Adrenal gland (tissue), 12 donors: Measurements from ENCODE around the gene EXOC3. TPM values are rescaled to one million over a fixed set of nuclear protein-coding genes. Genes with fewer than 3 reads are reported as not detected.
A peak's percentile ranks its signal among the peaks of the same experiment; 100 is the strongest.

ENCODE experiments used
- DNase-seq, 7 donors: peaks; one replicate each; pipeline ENCODE4 v3.0.0-alpha.2; 2019 to 2020
- H3K27ac ChIP-seq, 5 donors: fragments of 200-600 bp; sonication (generic) in 4 of 5; 1 replicate in 3 of 5; 2 replicates in 2 of 5; pipeline versions ENCODE4 v1.5.1 to v1.8.0; 2016 to 2020; ENCODE audit warnings: mild to moderate bottlenecking in 1 of 5
- H3K27me3 ChIP-seq: fragments of 200-600 bp; 2 replicates; pipeline ENCODE4 v1.8.0; 2021
- H3K36me3 ChIP-seq, 2 donors: fragments of 200-600 bp; replicated peaks in 1 of 2; 1 replicate in 1 of 2; 2 replicates in 1 of 2; pipeline versions ENCODE4 v1.5.1 to v1.8.0; 2018 to 2022
- H3K4me1 ChIP-seq, 2 donors: fragments of 200-600 bp; replicated peaks in 1 of 2; 1 replicate in 1 of 2; 2 replicates in 1 of 2; pipeline versions ENCODE4 v1.5.1 to v1.8.0; 2018 to 2021
- H3K4me3 ChIP-seq, 4 donors: fragments of 200-600 bp; sonication (generic) in 3 of 4; one replicate each; pipeline ENCODE4 v1.5.1; 2016 to 2018
- H3K9me3 ChIP-seq, 3 donors: fragments of 200-600 bp; sonication (generic) in 1 of 3; replicated peaks in 1 of 3; 1 replicate in 2 of 3; 2 replicates in 1 of 3; pipeline versions ENCODE4 v1.5.1 to v1.8.0; 2016 to 2021
- CTCF ChIP-seq, 6 experiments: fragments of 450-650 bp in 4 of 6; fragments of 200-600 bp in 2 of 6; sonication (generic) in 1 of 6; IDR thresholded peaks; 1 replicate in 5 of 6; 2 replicates in 1 of 6; pipeline versions ENCODE4 v1.5.1 to v1.8.0; 2016 to 2021; ENCODE audit warnings: antibody characterized with exemption in 6 of 6, mild to moderate bottlenecking in 2 of 6, moderate library complexity in 1 of 6
- POLR2A ChIP-seq, 2 donors: fragments of 450-650 bp; IDR thresholded peaks; one replicate each; pipeline ENCODE4 v1.6.1; 2017; ENCODE audit warnings: antibody characterized with exemption in 2 of 2, mild to moderate bottlenecking in 2 of 2, moderate library complexity in 1 of 2
- WGBS, 4 donors: extraction: QIAGEN DNeasy Blood & Tissue Kit in 2 of 4; methylation state at CpG; one replicate each; pipeline versions ENCODE4 v1.1.5 to v1.1.7; 2013 to 2017; 5-methylcytosine and 5-hydroxymethylcytosine counted together
- intact Hi-C, 2 donors: fragments of 100-400 bp; cut with DNase I; formaldehyde crosslinking; loops; one replicate each; pipeline versions ENCODE4 v1.14.1 to v1.15.0; 2022 to 2023
- polyA plus RNA-seq, 3 donors: library from polyadenylated mRNA; stranded (reverse); fragments of 200-250 nt in 2 of 3; fragments of 350-450 nt in 1 of 3; fragmentation: Illumina TruSeq in 1 of 3; extraction: RNeasy Lipid Tissue Mini Kit (QIAGEN cat#74804) in 1 of 3; gene quantifications; one replicate each; pipeline ENCODE4 v1.2.3, GENCODE V29; 2013 to 2014
- total RNA-seq, 9 donors: library from RNA; depleted of rRNA in 4 of 9; stranded (reverse); fragments of >200 nt in 4 of 9; fragments of 120-200 nt in 1 of 9; fragmentation: NEBNext Ultra II Directional in 1 of 9; extraction: Animal tissue kit (Norgen Biotek cat#: 25700) in 1 of 9; gene quantifications; one replicate each; pipeline versions ENCODE4 v1.1.0 to v1.2.4, GENCODE V29; 2013 to 2023
- donor health status: healthy with polysubstance abuse.
- donor health status: Bipolar disorder and iron deficiency.
- donor health status: DM: yes; HTN: yes; CAD: no.
- donor health status: DM: no; HTN: no; CAD: no.
- donor health status: DM: no; HTN: no; CAD: no.
- donor health status: DM: yes; HTN: yes; CAD: no.

Gene EXOC3
- total and polyA plus RNA-seq, 12 donors: 24.7 to 66.4 (median 42.7) TPM

DNA sequence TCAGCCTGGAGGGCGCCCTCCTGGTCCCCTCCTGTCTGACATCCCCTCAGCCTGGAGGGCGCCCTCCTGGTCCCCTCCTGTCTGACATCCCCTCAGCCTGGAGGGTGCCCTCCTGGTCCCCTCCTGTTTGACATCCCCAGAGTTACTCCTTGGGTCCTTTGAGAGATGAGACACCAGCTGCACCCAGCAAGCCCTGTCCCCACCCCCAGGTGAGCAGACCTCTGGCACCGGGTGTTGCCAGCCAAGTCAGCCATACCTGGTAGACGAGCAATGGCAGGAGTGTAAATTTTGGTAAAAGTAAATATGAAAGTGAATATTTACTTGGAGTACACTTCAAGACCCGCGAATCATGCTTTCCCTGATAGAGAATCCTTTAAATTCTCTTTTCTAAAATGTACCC lies 25.4 kb downstream of the EXOC3 start:
- DNase-seq: peak in 1 of 7 donors; percentile 3
- H3K27me3 ChIP-seq: no peaks in the 10 kb centered on the region
- intact Hi-C loops: no loop called here
- 75 to 98% (median 95%) methylated on average over 4 to 5 of the region's 6 CpGs for WGBS, 4 donors
- no peak overlapping the region for H3K4me3 ChIP-seq
- TF ChIP-seq CTCF (IDR thresholded peaks at IDR 0.05) (no peak), POLR2A (IDR thresholded peaks at IDR 0.05) (no peak)
- H3K36me3 ChIP-seq: peaks cover 0 to 37% of the 10 kb centered on the region in 2 donors
- no peak overlapping the region for H3K27ac ChIP-seq
- H3K9me3 ChIP-seq: no peaks in the 10 kb centered on the region
- H3K4me1 ChIP-seq: peaks cover 10 to 23% of the 10 kb centered on the region in 2 donors

DNA sequence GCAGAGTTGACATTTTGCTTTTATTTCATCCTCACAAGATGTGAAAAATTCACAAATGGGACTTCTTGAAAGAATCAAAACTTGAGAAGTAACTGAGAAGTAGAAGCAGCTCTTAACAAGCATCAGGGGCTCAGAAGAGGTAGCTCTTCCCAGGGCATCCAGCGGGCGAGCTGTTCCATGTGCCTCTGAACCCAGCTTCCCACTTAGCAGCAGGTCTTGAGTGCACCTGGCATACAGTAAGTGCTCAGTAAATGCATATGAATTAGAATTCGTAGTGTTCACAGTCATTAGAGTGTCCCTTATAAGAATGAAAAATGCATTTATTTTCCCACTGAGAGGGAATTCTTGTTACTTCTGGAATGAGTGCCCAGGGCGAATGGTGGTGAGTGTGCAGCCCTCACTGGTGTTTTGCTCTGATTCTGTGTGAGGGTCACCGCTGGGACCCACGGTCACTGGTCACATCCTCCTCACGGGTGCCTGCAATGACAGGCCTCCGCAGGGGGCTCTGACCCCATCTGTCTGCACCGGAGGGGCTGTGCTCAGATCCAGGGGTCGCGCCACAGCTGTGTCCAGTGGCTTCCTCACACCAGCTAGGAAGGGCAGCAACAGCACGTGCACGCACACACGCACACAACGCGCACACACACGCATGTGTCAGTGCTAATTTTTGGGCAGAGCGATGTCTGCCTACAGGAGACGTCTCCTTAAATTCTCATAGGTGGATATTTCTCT lies 26.9 kb downstream of the EXOC3 start:
- no peak overlapping the region for H3K4me3 ChIP-seq
- H3K27ac ChIP-seq: no peak overlapping the region
- TF ChIP-seq CTCF (IDR thresholded peaks at IDR 0.05) (no peak), POLR2A (IDR thresholded peaks at IDR 0.05) (no peak)
- no peaks in the 10 kb centered on the region for H3K9me3 ChIP-seq
- peaks cover under 1% of the 10 kb centered on the region for H3K27me3 ChIP-seq
- DNase-seq: peak in 1 of 7 donors; percentile 3
- 92 to 97% (median 93%) methylated on average over 12 to 19 of the region's 19 CpGs for WGBS, 4 donors
- peaks cover 0 to 22% of the 10 kb centered on the region in 2 donors for H3K36me3 ChIP-seq
- peaks cover 13 to 26% of the 10 kb centered on the region in 2 donors for H3K4me1 ChIP-seq
- intact Hi-C loops: loop anchor here in 1 of 2 donors (10.0 kb wide), 1 partner anchor 425 kb away; the partner anchor contains the start of genes BRD9 and TRIP13

DNA sequence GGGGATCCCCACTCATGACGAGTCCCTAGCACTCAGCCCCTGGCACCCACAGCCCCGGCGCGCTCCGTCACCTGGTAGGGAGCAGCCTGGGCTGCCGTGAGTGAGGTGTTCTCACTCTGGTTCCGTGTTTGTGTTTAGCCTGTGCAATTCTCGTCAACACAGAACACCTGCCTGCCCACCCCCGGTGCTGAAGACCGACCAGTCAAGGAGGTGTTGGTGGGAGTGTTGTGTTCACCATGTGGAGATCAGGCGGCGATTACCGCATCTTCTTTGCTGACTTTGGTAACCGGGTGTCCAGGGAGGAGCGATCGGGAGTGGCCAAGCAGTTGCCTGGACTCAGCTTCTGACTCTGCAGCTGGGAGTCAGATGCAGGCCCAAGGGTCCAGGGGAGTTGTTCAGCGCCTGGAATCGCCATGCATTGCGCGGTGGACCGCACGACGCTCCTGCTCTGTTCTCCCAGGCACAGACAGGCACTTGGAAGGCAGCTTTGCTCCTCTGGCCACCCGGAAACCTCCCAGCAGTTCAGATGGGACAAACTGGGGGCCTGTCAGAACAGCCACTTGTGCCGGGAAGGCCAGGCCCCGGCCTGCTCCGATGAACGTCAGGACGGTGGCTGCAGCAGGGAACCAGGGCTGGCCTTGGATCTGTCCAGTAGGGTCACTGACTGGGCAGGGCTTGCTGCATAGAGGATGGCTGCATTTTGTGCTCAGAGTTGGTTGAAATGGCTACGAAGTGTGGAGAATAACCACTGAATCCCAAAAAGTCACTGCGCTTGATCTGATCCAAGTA lies 28.2 kb downstream of the EXOC3 start:
- TF ChIP-seq CTCF (IDR thresholded peaks at IDR 0.05) (no peak), POLR2A (IDR thresholded peaks at IDR 0.05) (no peak)
- H3K9me3 ChIP-seq: no peaks in the 10 kb centered on the region
- H3K4me3 ChIP-seq: no peak overlapping the region
- DNase-seq: peak in 2 of 7 donors; percentile 13 to 25
- peaks cover 14 to 27% of the 10 kb centered on the region in 2 donors for H3K4me1 ChIP-seq
- H3K27me3 ChIP-seq: peaks cover 12% of the 10 kb centered on the region
- H3K36me3 ChIP-seq: peaks cover 0 to 10% of the 10 kb centered on the region in 2 donors
- WGBS, 4 donors: 85 to 95% (median 89%) methylated on average over 15 to 31 of the region's 31 CpGs
- peak overlapping the region in 1 of 5 donors; percentile 77 for H3K27ac ChIP-seq
- intact Hi-C loops: loop anchor here in 1 of 2 donors (10.0 kb wide), 1 partner anchor 424 kb away; the partner anchor contains the start of genes BRD9 and TRIP13

- intact Hi-C loops: loop anchor here in 1 of 2 donors (10.0 kb wide), 1 partner anchor 423 kb away; the partner anchor contains the start of genes BRD9 and TRIP13
- WGBS, 4 donors: 69 to 89% (median 77%) methylated on average over 5 to 6 of the region's 6 CpGs
- no peak for DNase-seq
- H3K27ac ChIP-seq: peak overlapping the region in 2 of 5 donors; percentile 77 to 84
- no peaks in the 10 kb centered on the region for H3K9me3 ChIP-seq
- peak overlapping the region in 1 of 4 donors; percentile 52 for H3K4me3 ChIP-seq
- peaks cover 12% of the 10 kb centered on the region for H3K27me3 ChIP-seq
- peaks cover 14 to 27% of the 10 kb centered on the region in 2 donors for H3K4me1 ChIP-seq
- no peak for TF ChIP-seq CTCF (IDR thresholded peaks at IDR 0.05)
- no peak for TF ChIP-seq POLR2A (IDR thresholded peaks at IDR 0.05)
- peaks cover 0 to 5% of the 10 kb centered on the region in 2 donors for H3K36me3 ChIP-seq
Measured at GRCh38 chr5:471750-472058, 28.7 kb downstream of the EXOC3 start.
